NCI-H82 treated with DMSO at 0.1 percent for 48 hours (cell line): Measurements from ENCODE around the gene PCCA.

Experiments
- DNase-seq: peaks from one replicate; lab custom pipeline; 2025; ENCODE audit not compliant: unreplicated experiment; lab: John Stamatoyannopoulos, UW

Gene PCCA

GRCh38 chr13:100495455-100495854 lies 406.6 kb downstream of the PCCA start:
- DNase-seq: no peak

GRCh38 chr13:100497389-100497788 lies 408.5 kb downstream of the PCCA start:
- no peak for DNase-seq

GRCh38 chr13:100502446-100502845 lies 413.6 kb downstream of the PCCA start:
- no peak for DNase-seq

- DNase-seq: no peak
These were observed 414.7 kb downstream of the PCCA start for GRCh38 chr13:100503622-100504021.

- no peak for DNase-seq
These were observed 417.3 kb downstream of the PCCA start for GRCh38 chr13:100506154-100506553.

GRCh38 chr13:100506600-100507422 lies 417.9 kb downstream of the PCCA start:
- DNase-seq: no peak

GRCh38 chr13:100508455-100508854 lies 419.6 kb downstream of the PCCA start:
- no peak for DNase-seq

GRCh38 chr13:100508996-100509395 lies 420.1 kb downstream of the PCCA start:
- no peak for DNase-seq

GRCh38 chr13:100510208-100510957 lies 421.5 kb downstream of the PCCA start:
- peak; percentile 24 for DNase-seq

- DNase-seq: no peak
These were observed 422.6 kb downstream of the PCCA start for GRCh38 chr13:100511466-100511865.

- no peak for DNase-seq
These were observed 423.5 kb downstream of the PCCA start for GRCh38 chr13:100512422-100512821.

GRCh38 chr13:100513171-100513570 lies 424.3 kb downstream of the PCCA start:
- DNase-seq: no peak

GRCh38 chr13:100513987-100514670 lies 425.2 kb downstream of the PCCA start:
- DNase-seq: no peak

GRCh38 chr13:100514788-100515409 lies 426.0 kb downstream of the PCCA start:
- DNase-seq: peak; percentile 54

GRCh38 chr13:100515410-100515800 lies 426.5 kb downstream of the PCCA start:
- no peak for DNase-seq

- DNase-seq: no peak
These were observed 428.2 kb downstream of the PCCA start for GRCh38 chr13:100517135-100517534.

- no peak for DNase-seq
These were observed 428.8 kb downstream of the PCCA start for GRCh38 chr13:100517728-100518127.

GRCh38 chr13:100518394-100519062 lies 429.6 kb downstream of the PCCA start:
- no peak for DNase-seq

- no peak for DNase-seq
These were observed 430.7 kb downstream of the PCCA start for GRCh38 chr13:100519626-100520025.

GRCh38 chr13:100520936-100521850 lies 432.3 kb downstream of the PCCA start:
- DNase-seq: no peak
